SH-SY5Y (cell line): ENCODE measurements around the gene VWA3B.

Experiments used
- GATA2 ChIP-seq: IDR thresholded peaks from 2 replicates; pipeline ENCODE4 v1.6.1; 2011; ENCODE audit warnings: mild to moderate bottlenecking, low read depth, low read length
- GATA3 ChIP-seq: IDR thresholded peaks from 2 replicates; pipeline ENCODE4 v1.6.1; 2011; ENCODE audit warnings: low read depth, mild to moderate bottlenecking, low read length, moderate library complexity

- no peak for TF ChIP-seq GATA2
- no peak for TF ChIP-seq GATA3
These were observed 226.7 kb downstream of the VWA3B start for GRCh38 chr2:98313492-98314250.
